GM21447 (cell line): Measurements from ENCODE around the gene CTNNA2.

ENCODE experiments used
- ATAC-seq: cut with Tn5 transposase; IDR thresholded peaks from one replicate; pipeline ENCODE4 v1.9.1; 2021; ENCODE audit not compliant: unreplicated experiment

Gene CTNNA2

GRCh38 chr2:79910643-79911042 is 397.8 kb downstream of the CTNNA2 start:
- no peak for ATAC-seq

DNA sequence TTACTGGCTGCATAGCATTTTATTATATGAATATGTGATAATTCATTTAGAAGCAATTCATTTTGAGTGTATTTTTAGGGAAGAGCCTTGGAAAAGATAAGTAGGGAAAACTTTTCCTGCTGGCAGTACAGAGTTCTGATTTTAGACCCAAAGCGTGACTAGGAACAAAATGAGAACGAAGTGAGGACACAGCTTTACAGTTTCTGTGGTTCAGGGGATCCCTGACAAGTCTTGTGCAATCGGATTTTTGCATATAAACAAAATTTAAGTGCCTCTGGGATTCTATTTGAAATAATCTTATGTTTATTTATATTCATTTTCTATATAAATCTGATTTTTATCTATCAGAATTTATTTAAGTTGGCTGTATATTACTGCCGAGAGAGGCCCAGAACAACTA is 402.6 kb downstream of the CTNNA2 start:
- no peak for ATAC-seq

DNA sequence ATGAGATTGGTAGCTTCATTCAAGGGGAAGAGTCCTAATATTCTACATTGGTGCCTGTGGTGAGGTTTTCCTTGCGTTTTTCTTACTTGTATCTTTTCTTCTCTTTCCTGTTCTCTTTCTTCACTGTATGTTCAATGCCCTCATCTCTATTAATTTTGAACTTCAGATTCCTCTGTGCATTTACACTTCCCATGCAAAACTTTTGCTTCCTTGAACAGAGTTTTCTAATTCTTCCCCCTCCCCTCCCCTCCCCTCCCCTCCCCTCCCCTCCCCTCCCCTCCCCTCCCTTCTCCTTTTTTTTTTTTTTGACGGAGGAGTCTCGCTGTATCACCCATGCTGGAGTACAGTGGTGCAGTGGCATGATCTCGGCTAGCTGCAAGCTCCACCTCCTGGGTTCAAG is 403.4 kb downstream of the CTNNA2 start:
- ATAC-seq, result no peak

DNA sequence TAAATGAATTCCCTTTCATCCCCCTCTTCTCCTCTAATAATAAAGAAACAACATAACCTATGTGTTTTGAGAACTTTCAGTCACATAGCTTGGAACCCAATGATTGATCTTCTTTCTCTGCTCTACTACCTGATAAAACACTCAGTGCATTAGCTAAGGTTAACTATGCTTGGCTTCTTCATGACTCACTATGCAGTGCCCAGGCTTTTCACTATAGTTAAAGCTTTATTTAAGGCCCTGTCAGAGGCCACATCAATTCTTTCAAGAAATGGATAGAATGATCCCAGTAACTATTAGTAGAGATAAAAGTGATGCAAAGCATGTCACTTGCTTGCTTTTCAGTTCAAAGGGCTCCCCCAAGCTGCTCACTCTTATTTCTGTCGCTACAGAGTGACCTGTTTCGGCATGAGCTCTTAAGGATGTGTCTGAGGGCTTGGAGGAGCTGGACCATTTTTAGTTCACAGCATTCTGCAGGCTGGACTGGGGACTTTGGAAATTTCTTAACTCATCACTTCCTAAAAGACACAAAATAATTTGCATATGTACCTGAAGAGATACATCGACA is 407.7 kb downstream of the CTNNA2 start:
- no peak for ATAC-seq

- no peak for ATAC-seq
Observed at GRCh38 chr2:79929624-79930023, 416.8 kb downstream of the CTNNA2 start.

- ATAC-seq, result no peak
Observed at GRCh38 chr2:79935046-79935732, 422.3 kb downstream of the CTNNA2 start.

DNA sequence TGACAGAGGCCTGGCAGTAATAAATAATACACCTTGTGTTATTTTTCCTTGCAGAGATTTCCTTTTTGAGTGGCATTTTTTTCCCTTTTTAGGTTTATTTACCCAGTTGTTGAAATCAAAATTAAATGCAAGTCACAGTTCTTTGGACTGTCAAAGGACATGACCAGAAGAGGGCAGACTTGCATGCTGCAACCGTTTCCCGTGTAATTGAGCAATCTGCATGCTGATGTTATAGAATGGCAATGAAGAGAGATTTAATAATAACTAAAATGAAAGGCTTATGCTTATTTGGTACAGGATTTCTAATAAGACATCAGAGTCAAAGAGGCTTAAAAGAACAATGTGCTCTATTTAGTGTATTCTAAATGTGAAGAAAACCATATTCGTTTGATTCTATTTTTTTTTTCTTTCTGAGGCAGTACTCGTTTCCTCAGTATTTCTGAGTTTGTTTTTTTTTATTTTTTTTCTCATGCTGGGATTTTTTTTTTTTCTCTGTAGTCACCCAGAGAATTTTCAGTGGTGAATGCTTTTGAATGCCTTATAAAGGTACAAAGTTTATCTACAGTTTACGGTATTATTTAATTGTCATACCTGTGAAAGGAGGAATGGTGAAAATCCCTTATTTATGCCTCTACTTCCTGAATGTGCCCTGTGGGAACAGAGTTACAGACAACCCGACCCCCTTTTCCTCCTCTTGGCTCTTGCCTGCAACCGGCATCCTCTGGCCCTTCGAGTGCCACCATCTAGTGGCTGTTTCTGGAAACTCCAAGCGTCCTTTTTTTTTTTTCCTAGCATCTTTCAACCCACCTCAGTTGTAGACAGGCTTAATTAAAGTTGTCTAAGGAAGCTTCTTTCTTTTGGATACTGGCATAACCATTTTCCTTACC is 423.2 kb downstream of the CTNNA2 start:
- ATAC-seq, result peak; percentile 78

DNA sequence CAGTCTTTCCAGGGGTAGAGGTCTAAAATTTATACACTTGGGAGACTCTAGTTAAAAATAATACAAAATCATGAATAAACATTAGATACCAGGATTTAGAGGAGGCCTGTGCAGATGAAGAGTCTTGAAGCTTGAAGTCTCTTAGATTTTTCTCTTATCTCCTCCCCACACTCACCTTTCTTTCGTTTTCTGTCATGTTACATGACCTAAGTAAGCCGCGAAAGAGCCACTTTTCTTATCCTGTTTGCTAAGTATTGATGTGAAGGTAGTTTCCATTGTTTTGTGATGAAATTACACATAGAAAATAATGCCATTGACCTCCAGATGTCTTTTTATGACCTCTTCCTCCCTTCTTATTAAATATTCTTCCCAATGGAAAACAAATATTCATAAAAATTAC is 423.9 kb downstream of the CTNNA2 start:
- no peak for ATAC-seq

- no peak for ATAC-seq
Observed at GRCh38 chr2:79938648-79939047, 425.8 kb downstream of the CTNNA2 start.

GRCh38 chr2:79940364-79940763 is 427.5 kb downstream of the CTNNA2 start:
- no peak for ATAC-seq

DNA sequence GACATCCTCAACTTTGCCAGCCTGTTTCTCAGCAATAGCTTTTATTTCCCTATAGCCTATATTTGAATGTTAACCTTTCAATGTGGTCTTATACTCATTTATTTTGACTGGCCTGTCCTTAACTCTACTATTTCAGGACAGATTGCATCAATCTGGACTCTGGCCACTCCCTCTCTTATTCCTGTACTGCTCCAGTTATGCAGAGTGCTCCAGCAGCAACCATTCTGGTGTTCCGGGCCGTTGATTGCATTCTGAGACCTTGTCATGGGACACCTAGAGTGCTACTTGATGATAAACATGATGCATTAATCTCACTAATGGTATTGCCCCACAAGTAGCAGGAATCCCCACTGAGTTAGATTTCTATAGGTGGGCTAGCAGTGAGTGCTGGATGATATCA is 428.3 kb downstream of the CTNNA2 start:
- no peak for ATAC-seq

- no peak for ATAC-seq
Observed at GRCh38 chr2:79944205-79944604, 431.4 kb downstream of the CTNNA2 start.

GRCh38 chr2:79945653-79946445 is 433.0 kb downstream of the CTNNA2 start:
- no peak for ATAC-seq

- ATAC-seq, result no peak
Observed at GRCh38 chr2:79947751-79948150, 434.9 kb downstream of the CTNNA2 start.

DNA sequence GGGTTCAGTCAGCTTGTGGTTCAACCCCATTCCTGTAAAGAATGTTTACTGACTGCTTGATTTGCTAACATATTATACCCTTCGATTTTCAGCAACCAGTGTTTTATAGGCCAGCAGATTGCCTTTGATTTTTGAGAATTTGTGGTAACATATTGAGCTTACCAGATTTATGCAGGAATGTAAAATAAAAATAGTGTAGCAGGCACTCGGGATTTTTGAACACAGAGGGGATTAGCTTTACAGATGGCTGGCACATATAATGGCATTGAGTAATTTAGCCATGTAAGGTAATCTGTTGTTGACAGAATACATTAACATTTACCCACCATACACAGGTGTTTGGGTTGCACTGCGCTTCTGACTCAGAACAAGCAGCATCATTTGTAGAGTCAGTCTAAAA is 437.7 kb downstream of the CTNNA2 start:
- ATAC-seq, result no peak

DNA sequence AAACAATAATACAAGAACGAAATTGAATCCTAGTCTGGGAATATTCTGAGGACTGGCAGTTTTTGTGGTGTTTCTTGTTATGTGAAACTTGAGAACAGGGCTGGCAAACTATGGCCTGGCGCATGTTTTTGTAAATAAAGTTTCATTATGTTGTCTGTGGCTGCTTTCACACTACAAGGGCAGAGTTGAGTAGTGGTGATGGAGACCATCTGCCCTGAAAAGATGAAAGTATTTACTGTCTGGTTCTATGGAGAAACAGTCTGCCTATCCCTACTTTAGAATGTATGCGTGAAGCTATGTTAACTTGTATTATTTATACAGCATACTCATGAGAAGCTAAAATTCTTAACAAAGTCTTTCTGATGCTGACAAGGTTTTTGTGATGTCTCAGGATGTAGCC is 439.8 kb downstream of the CTNNA2 start:
- no peak for ATAC-seq

GRCh38 chr2:79960035-79960434 is 447.2 kb downstream of the CTNNA2 start:
- ATAC-seq, result no peak

- no peak for ATAC-seq
Observed at GRCh38 chr2:79960519-79960918, 447.7 kb downstream of the CTNNA2 start.

DNA sequence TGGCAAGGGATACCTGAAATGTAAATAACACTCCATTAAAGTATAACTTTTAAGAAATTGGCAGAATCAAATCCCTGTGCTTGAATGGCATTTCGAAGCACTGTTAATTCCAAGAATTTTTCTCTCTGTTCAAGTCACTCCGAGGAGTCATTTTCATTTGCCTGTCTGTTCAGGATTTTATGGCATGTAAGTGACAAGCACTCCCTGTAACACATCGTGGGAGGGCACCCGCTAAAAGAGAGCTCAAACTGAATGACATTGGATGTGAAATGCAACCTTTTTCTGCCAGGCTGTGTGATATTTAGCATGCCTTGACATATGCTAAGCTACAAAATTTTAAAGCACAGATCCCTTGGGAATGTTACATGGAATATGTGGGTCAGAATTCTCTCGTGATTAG is 452.1 kb downstream of the CTNNA2 start:
- ATAC-seq, result no peak

DNA sequence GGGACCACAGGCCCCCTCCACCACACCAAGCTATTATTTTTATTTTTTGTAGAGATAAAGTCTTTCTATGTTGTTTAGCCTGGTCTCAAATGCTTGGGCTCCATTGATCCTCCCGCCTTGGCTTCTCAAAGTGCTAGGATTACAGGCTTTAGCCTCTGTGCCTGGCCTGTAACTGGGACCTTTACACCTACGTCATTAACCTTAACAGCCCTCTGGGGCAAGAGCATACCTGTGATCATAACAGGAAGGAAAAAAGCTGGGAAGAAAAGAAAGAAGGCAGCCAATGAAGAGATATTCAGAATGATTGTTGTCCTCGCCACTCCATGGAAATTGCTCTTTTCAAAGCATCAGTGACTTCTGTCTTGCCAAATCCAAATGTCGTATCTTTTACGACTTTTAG is 453.5 kb downstream of the CTNNA2 start:
- no peak for ATAC-seq

DNA sequence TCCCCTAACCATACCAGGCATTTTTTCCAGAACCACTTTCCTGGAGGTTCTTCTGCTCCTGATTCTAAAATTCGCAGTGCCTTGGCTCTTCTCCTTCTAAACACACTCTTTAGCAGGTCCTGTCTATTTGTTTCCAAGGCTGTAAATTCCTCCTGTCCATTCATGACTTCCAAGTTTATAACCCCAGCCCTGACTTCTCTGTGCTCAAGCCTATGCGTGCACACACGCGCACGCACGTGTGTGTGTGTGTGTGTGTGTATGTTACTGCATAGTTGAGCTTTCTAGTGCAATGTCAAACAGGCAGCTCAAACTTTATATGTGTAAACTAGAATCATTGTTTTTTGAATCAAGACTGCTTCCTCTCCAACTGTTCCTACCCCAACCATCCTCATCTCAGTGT is 454.0 kb downstream of the CTNNA2 start:
- no peak for ATAC-seq
